WERI-Rb-1 (cell line): ENCODE measurements around the gene GPC5.
"Not testable (repeated sequence)": the region's sequence is repeated elsewhere in the genome, so short reads cannot be mapped to it uniquely, and the experiment has no call there.

Experiments used
- DNase-seq: peaks from one replicate; pipeline ENCODE4 v3.0.0-alpha.2; 2020
- H3K27ac ChIP-seq: fragments of 250-450 bp; sonication (Bioruptor Pico); 2 replicates; pipeline ENCODE4 v1.5.1; 2020; ENCODE audit warnings: mild to moderate bottlenecking, moderate library complexity
- H3K27me3 ChIP-seq: fragments of 250-450 bp; sonication (Bioruptor Pico); 2 replicates; pipeline ENCODE4 v1.5.1; 2021; ENCODE audit warnings: mild to moderate bottlenecking, low read depth, moderate library complexity; ENCODE audit not compliant: insufficient read depth, severe bottlenecking
- H3K36me3 ChIP-seq: fragments of 250-450 bp; sonication (Bioruptor Pico); 2 replicates; pipeline ENCODE4 v1.5.1; 2020; ENCODE audit warnings: mild to moderate bottlenecking, moderate library complexity
- H3K4me3 ChIP-seq: 2 replicates; pipeline ENCODE4 v1.5.1; 2011; ENCODE audit warnings: low read depth, mild to moderate bottlenecking, control low read depth, low read length
- H3K9me3 ChIP-seq: fragments of 250-450 bp; sonication (Bioruptor Pico); 2 replicates; pipeline ENCODE4 v1.5.1; 2021; ENCODE audit warnings: mild to moderate bottlenecking, moderate library complexity; ENCODE audit not compliant: severe bottlenecking
- TF ChIP-seq, protein P1 (sequence below): IDR thresholded peaks from 2 replicates; pipeline ENCODE4 v1.5.1; 2011; ENCODE audit warnings: low read depth, mild to moderate bottlenecking, control low read depth, inconsistent platforms, low read length

Gene GPC5

DNA sequence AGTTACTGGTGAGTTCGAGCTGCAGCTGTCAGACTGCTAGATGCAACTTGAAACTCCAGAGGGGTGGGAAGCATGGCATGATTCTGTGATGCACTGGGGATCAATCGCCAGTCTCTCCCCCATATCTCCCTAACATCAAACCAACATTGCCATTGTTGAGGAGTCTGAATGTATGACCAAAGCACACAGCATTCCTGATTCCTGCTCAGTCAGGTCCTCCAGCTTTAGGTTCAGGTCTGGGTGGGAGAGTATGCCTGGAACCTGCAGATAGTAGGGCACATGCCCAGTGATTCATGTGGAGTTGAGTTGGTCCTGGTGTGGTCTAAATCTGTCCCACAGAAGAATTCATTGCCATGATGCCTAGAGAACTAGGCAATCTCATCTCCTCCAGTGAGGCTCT lies 269.1 kb downstream of the GPC5 start:
- H3K9me3 ChIP-seq: no peaks in the 10 kb centered on the region
- no peak for DNase-seq

DNA sequence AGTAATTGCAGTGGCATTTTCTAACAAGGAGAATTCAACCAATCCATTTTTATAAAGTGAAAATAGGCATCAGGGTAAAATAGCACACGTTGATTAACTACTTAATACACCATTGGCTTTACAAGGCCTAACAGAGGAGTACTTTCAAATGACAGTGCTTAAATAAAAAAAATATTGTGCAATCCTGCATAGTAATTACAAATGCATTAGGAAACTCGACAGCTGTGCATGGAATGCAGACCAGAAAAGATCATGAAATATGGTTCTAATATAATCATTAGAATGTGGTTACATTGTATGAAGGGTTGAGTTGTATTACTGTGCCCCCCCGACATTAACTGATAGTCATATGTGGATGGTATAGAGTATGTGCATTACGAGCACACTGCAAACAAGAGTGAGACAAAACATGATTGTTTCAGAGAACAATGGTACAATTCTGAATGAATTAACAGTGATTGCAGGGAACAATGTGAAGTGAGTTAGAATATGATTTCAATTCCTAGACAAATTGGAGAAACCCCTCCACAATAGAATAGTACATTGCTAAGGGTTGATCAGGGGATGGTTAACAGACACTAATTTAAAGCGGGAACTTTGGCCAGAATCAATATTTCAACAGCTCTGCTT lies 270.6 kb downstream of the GPC5 start:
- TF ChIP-seq, protein P1, sequence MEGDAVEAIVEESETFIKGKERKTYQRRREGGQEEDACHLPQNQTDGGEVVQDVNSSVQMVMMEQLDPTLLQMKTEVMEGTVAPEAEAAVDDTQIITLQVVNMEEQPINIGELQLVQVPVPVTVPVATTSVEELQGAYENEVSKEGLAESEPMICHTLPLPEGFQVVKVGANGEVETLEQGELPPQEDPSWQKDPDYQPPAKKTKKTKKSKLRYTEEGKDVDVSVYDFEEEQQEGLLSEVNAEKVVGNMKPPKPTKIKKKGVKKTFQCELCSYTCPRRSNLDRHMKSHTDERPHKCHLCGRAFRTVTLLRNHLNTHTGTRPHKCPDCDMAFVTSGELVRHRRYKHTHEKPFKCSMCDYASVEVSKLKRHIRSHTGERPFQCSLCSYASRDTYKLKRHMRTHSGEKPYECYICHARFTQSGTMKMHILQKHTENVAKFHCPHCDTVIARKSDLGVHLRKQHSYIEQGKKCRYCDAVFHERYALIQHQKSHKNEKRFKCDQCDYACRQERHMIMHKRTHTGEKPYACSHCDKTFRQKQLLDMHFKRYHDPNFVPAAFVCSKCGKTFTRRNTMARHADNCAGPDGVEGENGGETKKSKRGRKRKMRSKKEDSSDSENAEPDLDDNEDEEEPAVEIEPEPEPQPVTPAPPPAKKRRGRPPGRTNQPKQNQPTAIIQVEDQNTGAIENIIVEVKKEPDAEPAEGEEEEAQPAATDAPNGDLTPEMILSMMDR: no peak
- H3K27me3 ChIP-seq: no peaks in the 10 kb centered on the region
- H3K4me3 ChIP-seq: no peak overlapping the region
- no peak for DNase-seq
- H3K9me3 ChIP-seq: no peaks in the 10 kb centered on the region
- H3K27ac ChIP-seq: no peak overlapping the region
- no peaks in the 10 kb centered on the region for H3K36me3 ChIP-seq

More for the DNA sequence above, 269.1 kb downstream of the GPC5 start:
- TF ChIP-seq, protein P1: no peak
- Histone ChIP-seq H3K27me3 (no peaks in the 10 kb centered on the region), H3K27ac (no peak overlapping the region), H3K36me3 (no peaks in the 10 kb centered on the region), H3K4me3 (no peak overlapping the region)

DNA sequence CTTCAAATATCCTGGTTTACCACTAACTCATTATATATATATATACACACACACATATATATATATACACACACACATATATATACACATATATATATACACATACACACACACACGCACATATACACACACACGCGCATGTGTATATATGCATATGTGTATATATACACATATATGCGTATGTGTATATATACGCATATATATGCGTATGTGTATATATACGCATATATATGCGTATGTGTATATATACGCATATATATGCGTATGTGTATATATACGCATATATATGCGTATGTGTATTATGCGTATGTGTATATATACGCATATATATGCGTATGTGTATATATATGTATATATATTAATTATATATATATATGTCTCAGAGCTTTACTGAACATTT lies 275.9 kb downstream of the GPC5 start:
- not testable (repeated sequence) for H3K36me3 ChIP-seq, DNase-seq, H3K4me3 ChIP-seq, H3K27ac ChIP-seq, H3K27me3 ChIP-seq, H3K9me3 ChIP-seq

DNA sequence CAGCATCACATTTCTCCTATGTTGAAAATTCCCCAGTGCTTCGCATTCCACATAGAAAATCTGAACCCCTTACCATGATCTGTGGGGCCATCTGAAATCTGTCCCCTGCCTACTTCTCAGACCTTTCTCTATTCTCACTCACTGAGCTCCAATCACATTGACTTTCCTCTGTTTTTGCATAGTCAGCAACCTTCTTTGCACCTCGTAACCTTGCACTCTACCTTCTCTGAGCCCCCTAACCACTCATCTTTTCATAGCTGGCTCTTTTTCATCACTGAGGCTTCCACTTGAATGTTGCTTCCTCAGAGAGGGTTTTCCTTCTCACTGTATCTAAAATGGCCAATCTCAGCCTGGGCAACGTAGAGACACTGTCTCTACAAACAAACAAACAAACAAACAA lies 286.3 kb downstream of the GPC5 start:
- TF ChIP-seq, protein P1: no peak
- no peak for DNase-seq
- Histone ChIP-seq H3K27ac (no peak overlapping the region), H3K27me3 (no peaks in the 10 kb centered on the region), H3K36me3 (no peaks in the 10 kb centered on the region), H3K9me3 (no peaks in the 10 kb centered on the region), H3K4me3 (no peak overlapping the region)

DNA sequence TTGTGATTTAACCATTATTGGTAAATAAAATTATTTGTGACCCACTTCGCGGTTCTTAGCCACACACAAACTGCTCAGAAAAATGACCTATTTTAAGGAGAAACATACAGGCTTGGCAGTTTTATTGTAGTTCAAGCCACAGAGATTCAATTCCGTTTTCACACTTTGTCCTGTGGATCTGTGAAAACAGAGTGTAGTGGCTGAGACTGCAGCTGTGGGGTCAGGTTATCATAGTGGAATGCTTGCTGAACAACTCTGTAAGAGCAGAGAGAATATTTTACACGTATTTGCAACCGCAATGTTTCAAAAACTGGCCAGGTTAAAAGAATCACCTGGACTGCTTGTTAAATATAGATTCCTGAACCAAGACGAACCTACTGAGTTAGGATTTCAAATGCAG lies 292.5 kb downstream of the GPC5 start:
- H3K36me3 ChIP-seq: no peaks in the 10 kb centered on the region
- H3K9me3 ChIP-seq: no peaks in the 10 kb centered on the region
- H3K27me3 ChIP-seq: no peaks in the 10 kb centered on the region
- H3K27ac ChIP-seq: no peak overlapping the region
- no peak for DNase-seq
- no peak overlapping the region for H3K4me3 ChIP-seq
- TF ChIP-seq, protein P1: no peak

DNA sequence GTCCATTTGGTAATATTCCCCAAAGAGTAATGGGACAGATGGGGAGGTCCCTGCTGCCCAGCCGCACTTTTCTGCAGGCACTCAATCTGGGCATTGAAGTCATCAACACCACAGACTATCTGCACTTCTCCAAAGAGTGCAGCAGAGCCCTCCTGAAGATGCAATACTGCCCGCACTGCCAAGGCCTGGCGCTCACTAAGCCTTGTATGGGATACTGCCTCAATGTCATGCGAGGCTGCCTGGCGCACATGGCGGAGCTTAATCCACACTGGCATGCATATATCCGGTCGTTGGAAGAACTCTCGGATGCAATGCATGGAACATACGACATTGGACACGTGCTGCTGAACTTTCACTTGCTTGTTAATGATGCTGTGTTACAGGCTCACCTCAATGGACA lies 295.0 kb downstream of the GPC5 start:
- Histone ChIP-seq H3K27me3 (no peaks in the 10 kb centered on the region), H3K27ac (no peak overlapping the region), H3K4me3 (no peak overlapping the region), H3K36me3 (no peaks in the 10 kb centered on the region), H3K9me3 (no peaks in the 10 kb centered on the region)
- TF ChIP-seq, protein P1: no peak
- DNase-seq: no peak
